ENCODE measurements around the gene CENPA.

The CENPA gene

DNA sequence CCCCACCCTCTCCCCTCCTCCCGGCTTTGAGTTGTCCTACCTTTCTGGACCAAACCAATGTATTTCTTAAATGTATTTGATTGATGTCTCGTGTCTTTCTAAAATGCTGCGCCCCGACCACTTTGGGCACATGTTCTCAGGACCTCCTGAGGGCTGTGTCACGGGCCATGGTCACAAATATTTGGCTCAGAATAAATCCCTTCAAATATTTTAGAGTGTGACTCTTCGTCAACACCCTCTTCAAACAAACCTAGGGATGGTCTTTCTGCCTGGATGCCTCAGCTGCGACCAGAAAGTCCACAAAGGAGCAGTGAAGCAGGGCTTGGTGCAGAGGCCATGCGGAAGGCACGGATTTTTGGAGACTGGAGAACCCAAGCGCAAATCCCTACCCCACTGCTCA lies 22.8 kb upstream of the CENPA start:
- no peak for DNase-seq

DNA sequence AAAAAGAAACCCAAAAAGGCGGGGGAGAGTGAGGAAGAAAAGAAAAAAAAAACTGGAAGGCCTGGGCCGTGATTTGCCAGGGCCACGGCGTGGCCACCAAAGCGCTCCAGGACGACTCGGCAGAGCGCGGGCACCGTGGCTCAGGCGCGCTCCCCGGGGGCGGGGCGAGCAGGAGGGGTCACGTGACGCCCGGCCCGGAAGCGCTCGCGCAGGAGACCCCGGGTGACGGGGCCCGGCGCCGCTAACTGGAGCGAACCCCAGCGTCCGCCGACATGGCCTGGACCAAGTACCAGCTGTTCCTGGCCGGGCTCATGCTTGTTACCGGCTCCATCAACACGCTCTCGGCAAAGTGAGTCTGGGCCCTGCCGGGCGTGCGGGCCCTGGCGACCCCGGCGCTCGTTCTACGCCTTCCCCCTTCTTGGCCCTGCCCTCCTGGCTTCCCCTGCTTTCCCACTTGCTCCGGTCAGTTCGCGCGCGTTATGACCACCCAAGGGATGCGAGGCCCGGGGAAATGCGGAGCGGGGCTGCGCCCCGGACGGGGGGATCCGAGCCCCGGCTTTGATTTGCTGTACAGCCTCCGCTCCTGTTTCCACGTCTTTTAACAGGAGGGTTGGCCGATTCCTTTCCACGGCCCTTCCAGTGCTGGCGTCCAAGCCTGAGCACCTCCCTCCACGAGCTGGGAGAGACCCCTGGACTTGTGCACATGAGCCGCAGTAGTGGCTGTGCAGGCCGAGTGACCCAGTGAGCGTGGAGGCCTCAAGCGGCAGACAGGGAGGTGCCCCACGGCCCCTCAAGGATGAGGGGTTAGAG lies 21.6 kb upstream of the CENPA start, which contains the start of gene SLC35F6:
Gene SLC35F6 (plus strand): TSS at position 207 of the 810 bp plus-strand sequence. CDS start 66 bp downstream, at position 273.
- peak; percentile 75 to 83 for DNase-seq

DNA sequence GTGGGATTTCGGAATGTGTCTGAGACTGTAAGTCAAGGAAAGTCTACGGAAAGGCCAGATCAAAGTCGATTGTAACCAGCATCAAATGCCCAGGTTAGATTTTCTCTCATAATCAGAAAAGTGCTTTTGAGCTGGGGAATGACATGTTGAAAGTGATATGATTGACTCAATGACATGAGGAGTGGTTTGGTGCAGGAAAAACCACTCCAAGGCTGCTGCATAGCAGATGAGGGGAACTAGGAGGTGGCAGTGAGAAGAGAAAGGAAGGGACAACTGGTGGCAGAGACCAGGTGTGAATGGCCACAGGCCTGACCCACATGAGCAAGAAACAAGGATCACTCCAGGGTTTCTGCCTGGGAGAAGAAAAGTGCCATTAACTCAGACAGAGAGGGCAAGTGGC lies 20.9 kb upstream of the CENPA start:
- no peak for DNase-seq

DNA sequence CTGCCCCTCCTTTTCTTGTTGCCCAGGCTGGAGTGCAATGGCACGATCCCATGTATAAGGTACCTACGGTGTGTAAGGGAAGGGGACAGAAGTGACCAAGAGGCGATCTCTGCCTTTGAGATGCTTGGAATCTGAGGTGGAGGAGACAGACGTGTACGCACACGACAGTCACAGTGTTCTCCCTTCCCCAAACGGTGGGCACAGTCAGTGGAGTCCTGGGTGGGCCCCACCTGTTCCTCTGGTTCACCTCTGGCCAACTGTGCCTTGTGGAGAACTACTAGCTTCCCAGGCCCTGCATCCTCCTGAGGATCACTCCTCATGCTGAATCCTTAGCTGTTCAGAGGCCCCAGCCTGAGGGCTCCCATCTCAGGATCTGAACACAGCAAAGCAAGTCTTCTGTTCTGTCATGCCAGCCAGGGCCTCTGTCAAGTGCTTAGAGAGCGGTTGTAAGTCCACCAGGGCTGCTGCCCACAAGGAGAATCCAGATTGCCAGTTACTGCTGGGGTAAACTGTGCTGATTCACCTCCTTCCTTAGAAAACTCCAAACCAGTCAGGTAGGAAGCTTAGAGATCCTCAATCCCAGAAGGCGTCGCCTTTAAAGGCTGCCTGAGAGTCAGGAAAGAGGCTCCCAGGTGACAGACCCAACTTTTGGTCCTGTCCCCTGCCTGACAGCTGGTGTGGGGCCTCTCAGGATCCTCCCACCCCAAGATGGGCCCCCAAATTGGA lies 20.2 kb upstream of the CENPA start:
- no peak for DNase-seq

DNA sequence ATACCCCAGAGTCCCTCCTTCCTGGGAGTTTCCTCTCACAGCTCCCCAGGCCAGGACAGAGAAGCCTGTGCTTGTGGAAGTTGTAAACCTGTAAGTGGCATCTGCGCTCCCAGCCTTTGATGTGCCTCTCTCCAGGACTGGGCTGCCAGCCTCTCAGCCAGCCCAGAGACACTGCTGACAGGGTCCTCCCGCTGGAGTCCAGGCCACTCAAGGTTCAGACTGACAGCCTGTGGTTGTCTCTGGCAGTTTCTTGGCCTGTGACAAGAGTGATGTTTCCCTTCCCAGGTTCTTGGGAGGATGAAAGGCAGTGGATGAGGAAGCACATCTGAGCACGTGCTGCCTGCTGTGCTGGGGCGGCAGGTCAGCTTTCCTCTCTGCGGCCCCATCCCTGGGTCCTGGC lies 18.7 kb upstream of the CENPA start:
- DNase-seq = no peak

DNA sequence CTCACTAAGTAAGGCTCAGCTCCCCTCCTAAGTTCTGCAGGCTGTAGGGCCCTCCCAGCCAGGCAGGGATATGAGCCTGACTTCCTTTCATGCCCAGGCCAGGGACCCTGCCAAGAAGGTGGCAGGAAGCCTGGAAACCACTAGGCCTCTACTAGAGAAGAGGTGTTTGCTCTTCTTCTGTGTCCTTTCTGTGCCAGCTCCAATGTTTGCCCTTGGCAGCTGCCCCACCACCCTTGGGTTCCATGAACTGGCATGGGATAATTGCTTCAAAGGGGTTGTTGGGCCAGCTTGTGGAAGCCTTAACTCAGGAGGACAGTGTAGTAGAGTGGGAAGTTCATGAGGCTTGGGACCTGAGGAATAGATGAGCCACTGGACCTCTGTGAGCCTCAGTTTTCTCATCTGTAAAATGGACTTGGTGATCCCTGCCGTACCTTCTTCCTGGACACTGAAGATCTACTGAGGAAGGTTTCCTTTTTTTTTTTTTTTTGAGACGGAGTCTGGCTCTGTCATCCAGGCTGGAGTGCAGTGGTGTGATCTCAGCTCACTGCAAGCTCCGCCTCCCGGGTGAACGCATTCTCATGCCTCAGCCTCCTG lies 17.9 kb upstream of the CENPA start:
- DNase-seq = no peak

DNA sequence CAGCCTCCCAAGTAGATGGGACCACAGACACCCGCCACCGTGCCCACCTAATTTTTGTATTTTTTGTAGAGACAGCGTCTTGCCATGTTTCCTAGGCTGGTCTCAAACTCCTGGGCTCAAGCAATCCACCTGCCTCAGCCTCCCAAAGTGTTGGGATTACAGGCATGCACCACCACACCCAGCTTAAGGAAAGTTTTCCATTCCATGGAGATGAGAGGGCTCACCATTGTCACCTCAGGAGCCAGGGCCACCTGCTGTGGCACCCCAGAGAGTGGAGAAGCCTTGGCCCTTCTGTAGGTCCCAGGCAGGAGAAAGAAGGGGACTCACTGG lies 17.1 kb upstream of the CENPA start:
- DNase-seq = no peak

DNA sequence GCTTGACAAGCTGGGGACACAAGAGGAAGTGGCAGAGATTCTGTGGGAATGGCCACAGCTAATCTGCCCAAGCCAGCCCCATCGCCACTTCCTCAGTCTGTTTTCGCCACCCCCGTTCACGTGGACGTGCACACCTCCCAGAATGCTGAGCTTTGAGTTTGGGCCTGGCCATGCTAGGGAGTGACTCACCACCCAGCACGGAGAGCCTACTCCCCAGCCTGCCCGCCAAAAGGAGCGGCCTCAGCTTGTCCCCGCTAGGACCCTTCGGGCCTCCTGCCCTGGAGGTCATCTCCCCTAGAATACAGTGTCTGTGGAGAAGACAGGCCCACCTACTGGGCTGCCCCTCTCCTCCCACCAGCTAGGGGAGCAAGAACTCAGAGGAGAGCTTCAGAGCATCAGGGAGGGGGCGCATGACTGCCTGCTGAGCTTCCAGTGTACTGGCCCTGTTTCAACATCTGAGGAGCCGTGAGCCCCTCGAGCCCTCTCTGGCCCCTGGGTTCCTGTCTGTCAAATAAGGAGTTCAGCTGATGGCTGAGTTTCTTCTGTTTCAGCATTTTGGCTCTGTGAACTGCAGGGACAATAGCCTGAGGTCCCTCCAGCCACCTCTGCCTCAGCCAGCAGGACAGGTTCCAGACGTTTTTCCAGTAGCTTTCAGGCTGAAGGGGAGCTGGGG lies 16.6 kb upstream of the CENPA start:
- DNase-seq = peak; percentile 94 to 95

DNA sequence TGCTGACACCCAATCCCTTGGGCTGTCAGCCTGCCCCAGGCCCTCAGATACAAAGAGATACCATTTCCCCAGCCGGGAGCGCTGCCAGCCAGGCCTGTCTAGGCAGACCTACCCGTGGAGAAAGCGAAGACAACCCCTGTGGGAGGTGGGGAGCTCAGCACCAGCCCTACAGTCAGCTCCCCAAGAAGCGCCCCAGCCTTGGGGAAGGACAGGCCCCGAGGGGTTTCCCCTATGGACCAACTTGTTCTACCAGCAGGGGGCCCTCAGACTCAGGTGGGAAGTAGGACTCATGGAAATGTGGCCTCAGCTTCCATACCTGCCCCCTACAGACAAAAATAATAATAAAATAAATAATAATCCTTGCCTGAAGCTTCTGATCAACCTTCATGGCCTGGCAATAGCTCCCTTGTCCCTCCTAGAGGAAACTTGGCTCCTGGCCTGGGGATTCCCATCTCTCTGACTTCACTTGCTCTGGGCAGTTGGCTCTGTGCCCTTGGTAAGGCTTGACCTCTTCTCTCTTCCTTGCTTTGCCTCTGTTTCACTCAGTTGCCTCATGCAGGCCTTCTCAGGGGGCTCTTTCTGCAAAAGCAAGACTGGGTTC lies 14.8 kb upstream of the CENPA start:
- DNase-seq = peak; percentile 48 to 56

DNA sequence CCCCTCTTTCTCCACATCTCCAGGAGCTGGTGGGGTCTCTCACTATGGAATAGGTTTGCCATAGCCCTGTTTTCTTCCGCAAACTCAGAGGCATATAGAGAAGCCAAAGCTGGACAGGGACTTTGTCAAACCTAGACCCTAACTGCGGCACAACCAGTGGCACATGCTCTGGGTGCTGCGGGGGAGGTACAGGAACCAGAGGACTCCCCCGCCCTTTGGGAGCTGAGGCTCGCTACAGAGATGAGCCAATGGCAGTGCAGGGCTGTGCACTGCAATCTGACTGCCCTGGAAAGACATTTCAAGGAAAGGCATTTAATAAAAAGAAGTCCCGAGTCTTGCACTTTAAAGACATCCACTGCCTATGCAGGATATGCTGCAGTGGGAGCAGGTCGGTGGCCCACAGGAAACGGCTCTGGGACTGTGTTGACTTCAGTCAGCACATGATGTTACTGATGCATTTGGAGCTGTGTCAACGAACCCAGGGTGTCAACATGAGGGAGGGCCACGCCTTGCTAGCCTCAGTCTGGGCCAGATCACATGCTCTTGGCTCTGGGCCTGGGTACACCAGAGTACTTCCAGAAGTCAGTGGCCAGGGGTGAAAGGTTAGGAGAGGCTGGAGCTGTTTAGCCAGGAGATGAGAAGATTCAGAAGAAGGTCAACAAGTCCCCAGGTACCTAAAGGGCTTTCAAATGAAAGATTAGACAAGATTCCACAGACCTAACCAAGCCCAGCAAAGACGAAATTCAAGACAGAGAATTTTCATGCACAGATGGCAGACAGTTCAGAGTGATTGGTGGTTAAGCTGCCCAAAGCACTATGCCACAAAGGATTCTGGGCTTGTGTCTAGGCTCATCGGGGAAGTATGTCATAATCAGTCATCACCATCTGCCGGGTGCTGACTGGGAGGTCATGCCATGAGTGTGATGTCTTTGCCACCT lies 13.5 kb upstream of the CENPA start:
- peak in 1 of 2 donors; percentile 52 for DNase-seq

DNA sequence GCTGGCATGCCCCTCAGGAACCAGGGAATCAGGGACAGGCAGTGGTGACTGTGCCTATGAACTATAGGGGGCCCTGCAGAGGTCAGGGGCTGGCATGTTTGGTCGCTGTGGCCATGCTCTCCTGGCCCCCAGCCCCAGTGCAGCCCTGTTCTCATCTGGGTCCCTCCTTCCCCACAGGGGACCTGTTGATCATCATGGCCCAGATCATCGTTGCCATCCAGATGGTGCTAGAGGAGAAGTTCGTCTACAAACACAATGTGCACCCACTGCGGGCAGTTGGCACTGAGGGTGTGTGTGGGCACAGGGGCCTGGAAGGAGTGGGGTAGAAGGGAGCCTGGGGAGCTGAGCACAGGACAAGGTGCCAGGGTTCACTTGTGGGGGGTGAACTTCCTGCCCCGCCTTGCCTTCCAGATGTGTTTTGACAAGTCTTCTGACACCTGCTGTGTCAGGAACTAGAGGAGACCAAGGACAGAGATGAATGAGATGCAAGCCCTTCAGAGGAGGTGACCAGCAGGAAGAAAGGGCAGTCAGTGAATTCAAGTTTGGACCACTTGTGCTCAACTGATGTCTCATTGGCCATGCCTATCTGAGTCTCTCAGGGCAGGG lies 9.6 kb upstream of the CENPA start:
- DNase-seq = no peak

DNA sequence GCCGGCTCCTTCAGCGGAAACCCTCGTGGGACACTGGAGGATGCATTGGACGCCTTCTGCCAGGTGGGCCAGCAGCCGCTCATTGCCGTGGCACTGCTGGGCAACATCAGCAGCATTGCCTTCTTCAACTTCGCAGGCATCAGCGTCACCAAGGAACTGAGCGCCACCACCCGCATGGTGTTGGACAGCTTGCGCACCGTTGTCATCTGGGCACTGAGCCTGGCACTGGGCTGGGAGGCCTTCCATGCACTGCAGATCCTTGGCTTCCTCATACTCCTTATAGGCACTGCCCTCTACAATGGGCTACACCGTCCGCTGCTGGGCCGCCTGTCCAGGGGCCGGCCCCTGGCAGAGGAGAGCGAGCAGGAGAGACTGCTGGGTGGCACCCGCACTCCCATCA lies 7.8 kb upstream of the CENPA start:
- DNase-seq = no peak

DNA sequence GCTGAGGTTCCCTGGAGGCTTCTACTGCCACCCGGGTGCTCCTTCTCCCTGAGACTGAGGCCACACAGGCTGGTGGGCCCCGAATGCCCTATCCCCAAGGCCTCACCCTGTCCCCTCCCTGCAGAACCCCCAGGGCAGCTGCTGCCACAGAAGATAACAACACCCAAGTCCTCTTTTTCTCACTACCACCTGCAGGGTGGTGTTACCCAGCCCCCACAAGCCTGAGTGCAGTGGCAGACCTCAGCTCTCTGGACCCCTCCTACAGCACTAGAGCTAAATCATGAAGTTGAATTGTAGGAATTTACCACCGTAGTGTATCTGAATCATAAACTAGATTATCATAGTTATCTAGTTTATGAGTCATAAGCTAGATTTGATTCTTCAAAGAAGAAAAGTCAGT lies 7.3 kb upstream of the CENPA start:
- DNase-seq = no peak

DNA sequence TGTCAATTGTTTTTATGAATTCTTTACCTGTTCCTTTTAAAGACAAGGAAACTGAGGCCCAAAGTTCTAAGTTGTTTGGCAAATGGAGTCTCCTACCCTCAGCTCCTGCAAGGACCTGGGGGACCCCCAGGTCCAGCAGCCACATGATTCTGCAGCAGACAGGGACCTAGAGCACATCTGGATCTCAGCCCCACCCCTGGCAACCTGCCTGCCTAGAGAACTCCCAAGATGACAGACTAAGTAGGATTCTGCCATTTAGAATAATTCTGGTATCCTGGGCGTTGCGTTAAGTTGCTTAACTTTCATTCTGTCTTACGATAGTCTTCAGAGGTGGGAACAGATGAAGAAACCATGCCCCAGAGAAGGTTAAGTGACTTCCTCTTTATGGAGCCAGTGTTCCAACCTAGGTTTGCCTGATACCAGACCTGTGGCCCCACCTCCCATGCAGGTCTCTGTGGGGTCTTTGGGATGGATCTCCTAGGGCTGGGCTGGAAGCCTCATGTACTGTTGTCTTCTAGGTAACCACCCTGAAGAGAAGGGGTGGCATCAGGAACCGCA lies 5.6 kb upstream of the CENPA start:
- no peak for DNase-seq

DNA sequence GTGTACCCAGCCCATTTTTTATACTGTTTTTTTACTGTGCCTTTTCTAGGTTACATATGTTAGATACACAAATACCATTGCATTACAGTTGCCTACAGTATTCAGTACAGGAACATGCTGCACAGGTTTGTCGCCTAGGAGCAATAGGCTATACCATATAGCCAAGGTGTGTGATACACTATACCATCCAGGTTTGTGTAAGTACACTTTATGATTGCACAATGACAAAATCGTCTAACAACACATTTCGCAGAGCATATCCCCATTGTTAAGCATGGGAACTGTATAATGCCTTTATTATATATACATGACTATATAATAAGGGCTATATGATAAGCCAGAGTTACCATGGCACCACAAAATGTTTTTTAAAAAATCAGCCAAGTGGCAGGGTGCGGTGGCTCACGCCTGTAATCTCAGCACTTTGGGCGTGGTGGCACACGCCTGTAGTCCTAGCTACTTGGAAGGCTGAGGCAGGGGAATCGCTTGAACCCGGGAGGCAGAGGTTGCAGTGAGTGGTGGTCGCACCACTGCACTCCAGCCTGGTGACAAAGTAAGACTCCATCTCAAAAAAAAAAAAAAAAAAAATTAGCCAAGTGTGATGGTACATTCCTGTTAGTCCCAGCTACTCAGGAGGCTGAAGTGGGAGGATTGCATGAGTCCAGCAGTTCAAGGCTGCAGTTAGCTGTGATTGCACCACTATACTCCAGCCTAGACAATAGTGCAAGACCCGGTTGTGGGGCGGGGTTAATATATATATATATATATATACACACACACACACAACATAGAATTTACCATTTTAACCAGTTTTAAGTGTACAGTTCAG lies 2.8 kb upstream of the CENPA start:
- no peak for DNase-seq

DNA sequence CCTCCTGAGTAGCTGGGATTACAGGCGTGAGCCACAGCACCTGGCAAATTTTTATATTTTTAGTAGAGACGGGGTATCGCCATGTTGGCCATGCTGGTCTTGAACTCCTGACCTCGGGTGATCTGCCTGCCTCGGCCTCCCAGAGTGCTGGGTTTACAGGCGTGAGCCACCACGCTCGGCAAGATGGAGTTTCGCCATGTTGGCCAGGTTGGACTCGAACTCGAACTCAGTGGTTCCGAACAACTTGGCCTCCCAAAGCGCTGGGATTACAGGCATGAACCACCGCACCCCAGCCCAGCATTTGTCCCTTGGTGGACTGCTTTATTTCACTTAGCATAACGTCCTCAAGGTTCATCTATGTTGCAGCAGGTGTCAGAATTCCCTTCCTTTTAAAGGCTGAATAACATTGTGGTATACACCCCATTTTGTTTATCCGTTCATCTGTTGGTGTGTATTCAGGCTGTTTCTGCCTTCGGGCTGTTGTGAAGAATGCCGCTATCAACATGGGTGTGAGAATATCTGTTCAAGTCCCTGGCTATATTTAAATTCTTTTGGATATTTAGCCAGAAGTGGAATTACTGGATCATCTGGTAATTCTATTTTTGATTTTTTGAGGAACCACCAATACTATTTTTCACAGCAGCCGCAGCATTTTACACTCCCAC lies 1.2 kb upstream of the CENPA start:
- DNase-seq = no peak

DNA sequence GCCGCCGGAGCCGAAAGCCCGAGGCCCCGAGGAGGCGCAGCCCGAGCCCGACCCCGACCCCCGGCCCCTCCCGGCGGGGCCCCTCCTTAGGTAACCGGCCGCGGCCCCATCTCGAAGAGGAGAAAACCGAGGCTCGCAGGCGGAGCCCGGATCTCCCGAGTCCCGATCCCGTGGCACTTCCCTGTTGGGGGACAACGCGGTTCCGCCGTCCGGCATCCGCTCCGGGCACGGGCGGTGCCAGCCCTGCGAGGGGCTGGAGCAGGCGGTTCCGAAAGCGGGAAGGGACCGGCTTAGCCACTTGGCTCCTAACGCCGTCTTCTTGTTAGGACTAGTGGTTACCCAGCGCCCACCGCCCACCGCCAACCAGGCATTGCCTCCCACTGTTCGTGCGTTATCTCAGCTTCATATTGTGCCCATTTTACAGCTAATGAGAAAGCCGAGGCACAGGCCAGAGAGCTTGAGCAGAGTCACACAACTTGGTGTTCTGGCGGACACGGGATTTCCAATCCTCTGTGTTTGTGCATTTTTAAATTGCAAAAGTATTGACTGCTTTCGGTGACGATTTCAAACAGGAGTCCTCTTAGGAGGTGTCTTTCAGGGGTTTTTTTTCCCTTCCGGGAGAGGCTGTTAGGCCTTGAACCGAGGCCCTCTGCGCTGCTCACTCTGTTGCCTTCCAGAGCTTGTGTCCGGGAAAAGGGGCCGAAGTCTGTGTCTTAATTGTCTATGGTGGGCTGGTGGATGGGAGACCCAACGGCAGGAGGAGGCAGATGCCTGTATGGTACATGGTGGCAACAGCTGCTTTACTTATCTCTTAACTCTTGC lies 562 bp downstream of the CENPA start:
- DNase-seq = peak in 1 of 2 donors; percentile 44

DNA sequence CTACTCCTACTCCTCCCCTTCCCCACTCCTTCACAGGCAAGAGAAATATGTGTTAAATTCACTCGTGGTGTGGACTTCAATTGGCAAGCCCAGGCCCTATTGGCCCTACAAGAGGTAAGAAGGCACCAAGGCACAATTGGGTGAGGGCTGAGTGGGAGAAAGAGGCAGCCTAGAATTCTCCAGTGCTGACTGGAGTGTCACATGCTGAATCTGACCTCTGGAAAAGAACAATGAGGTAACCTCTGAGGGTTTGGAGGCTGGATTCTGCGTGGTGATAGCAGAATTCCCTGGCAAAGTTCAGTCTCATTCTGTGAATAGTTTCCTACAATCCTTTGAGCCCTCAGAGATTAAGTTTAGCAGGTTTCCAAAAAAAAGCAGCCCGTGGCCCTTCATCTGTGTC lies 6.9 kb downstream of the CENPA start:
- DNase-seq = no peak

DNA sequence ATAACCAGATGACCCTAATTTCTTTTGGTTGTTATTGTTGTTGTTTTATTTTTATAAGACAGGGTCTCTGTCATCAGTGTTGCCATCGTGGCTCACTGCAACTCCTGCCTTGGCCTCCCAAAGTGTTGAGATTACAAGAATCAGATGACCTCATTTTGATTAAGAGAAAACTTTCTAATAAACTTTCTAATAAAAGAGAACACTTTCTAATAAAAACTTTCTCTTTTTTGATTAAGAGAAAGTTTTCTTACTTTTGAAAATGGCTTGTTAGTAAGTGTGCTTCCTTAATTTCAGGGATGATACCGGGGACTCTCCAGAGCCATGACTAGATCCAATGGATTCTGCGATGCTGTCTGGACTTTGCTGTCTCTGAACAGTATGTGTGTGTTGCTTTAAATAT lies 7.7 kb downstream of the CENPA start:
- DNase-seq = no peak
